HCT116 (cell line): ENCODE data around the gene CRISPLD2.

Experiments
- CTCF ChIP-seq, 3 experiments: fragments of 200-600 bp in 1 of 3; sonication (generic) in 1 of 3; IDR thresholded peaks in 2 of 3; conservative IDR thresholded peaks in 1 of 3; 2 replicates each; pipeline ENCODE4 v1.5.1; 2012 to 2017; ENCODE audit warnings: low read depth in 2 of 3, low read length in 2 of 3, antibody characterized with exemption in 1 of 3, borderline replicate concordance in 1 of 3, control low read depth in 1 of 3, mild to moderate bottlenecking in 1 of 3, mixed read lengths in 1 of 3, mixed run types in 1 of 3, moderate library complexity in 1 of 3; ENCODE audit not compliant: insufficient read depth in 1 of 3
- EZH2 ChIP-seq: fragments of 200-600 bp; sonication (generic); IDR thresholded peaks from 2 replicates; pipeline ENCODE4 v1.6.1; 2017; ENCODE audit warnings: antibody characterized with exemption, mixed run types
- JUND ChIP-seq: IDR thresholded peaks from 2 replicates; pipeline ENCODE4 v1.6.1; 2012
- POLR2A ChIP-seq: IDR thresholded peaks from 2 replicates; pipeline ENCODE4 v1.7.0; 2011; ENCODE audit warnings: borderline replicate concordance; ENCODE audit not compliant: insufficient read depth, insufficient read length; ENCODE audit errors: extremely low read depth
- REST ChIP-seq: IDR thresholded peaks from 2 replicates; pipeline ENCODE4 v1.6.1; 2012; ENCODE audit warnings: low read depth
- SIN3A ChIP-seq: IDR thresholded peaks from 2 replicates; pipeline ENCODE4 v1.6.1; 2012; ENCODE audit warnings: low read depth
- ZNF274 ChIP-seq: fragments of 200-500 bp; sonication (Bioruptor generic); IDR thresholded peaks from 2 replicates; pipeline ENCODE4 v1.6.1; 2014; ENCODE audit warnings: mild to moderate bottlenecking, low read depth, low read length, inconsistent platforms

GRCh38 chr16:84841787-84842300 lies 22.1 kb downstream of the CRISPLD2 start:
- TF ChIP-seq JUND (no peak), EZH2 (no peak), POLR2A (no peak), SIN3A (no peak), CTCF (IDR thresholded peaks at IDR 0.05 in 2 of 3, conservative IDR thresholded peaks at IDR 0.05 in 1 of 3; ENCODE audit: borderline replicate concordance in 1 of 3, insufficient read depth in 1 of 3, low read depth in 2 of 3, low read length in 2 of 3) (no peak), REST (no peak), ZNF274 (no peak)
